Stomach (tissue), 4 donors: Measurements from ENCODE around the gene HNRNPLL.

Experiments used
- CTCF ChIP-seq, 7 experiments: fragments of 450-650 bp in 4 of 7; fragments of 200-600 bp in 3 of 7; sonication (generic) in 3 of 7; IDR thresholded peaks; one replicate each; pipeline ENCODE4 v1.5.1; 2016 to 2019; ENCODE audit warnings: antibody characterized with exemption in 7 of 7, control low read depth in 2 of 7, mild to moderate bottlenecking in 1 of 7
- POLR2A ChIP-seq, 4 donors: fragments of 450-650 bp; IDR thresholded peaks; one replicate each; pipeline ENCODE4 v1.6.1; 2016; ENCODE audit warnings: antibody characterized with exemption in 4 of 4, control low read depth in 2 of 4, mild to moderate bottlenecking in 1 of 4, moderate library complexity in 1 of 4
- POLR2AphosphoS5 ChIP-seq, 3 donors: sonication (generic); formaldehyde crosslinking; IDR thresholded peaks; one replicate each; pipeline ENCODE4 v1.6.1; 2016; ENCODE audit warnings: antibody characterized with exemption in 3 of 3

DNA sequence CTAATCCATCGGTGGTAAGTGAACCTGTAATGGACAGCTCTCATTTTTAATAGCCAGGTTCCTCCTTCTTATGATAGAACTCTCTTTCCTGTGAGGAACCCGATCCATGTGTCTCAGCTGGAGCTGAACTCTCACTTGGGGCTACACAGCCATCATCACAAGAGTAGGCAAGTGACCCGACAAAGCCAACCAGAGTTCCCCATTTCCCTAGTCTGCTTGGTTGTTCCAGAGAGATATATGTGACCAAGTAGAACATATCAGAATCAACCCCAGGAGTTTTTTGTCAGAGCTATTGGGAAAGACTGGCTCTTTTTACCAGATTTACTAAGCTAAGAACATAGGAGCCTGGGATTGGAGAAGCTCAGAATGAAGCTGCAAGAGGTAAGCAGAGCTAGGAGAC is 14.6 kb upstream of the HNRNPLL start:
- TF ChIP-seq POLR2AphosphoS5 (IDR thresholded peaks at IDR 0.05), result no peak
- TF ChIP-seq CTCF (IDR thresholded peaks at IDR 0.05), result no peak
- no peak for TF ChIP-seq POLR2A (IDR thresholded peaks at IDR 0.05)
